Upper lobe of left lung (tissue), 4 donors: ENCODE results near the gene TP73.

Experiments used
- POLR2A ChIP-seq, 4 donors: fragments of 450-650 bp; IDR thresholded peaks; one replicate each; pipeline ENCODE4 v1.5.1; 2016 to 2017; ENCODE audit warnings: antibody characterized with exemption in 4 of 4, mild to moderate bottlenecking in 2 of 4
- TF ChIP-seq, protein P1 (sequence below), 6 experiments: fragments of 450-650 bp in 4 of 6; fragments of 200-600 bp in 2 of 6; sonication (generic) in 2 of 6; IDR thresholded peaks; one replicate each; pipeline ENCODE4 v1.5.1; 2016 to 2019; ENCODE audit warnings: antibody characterized with exemption in 6 of 6

GRCh38 chr1:3674100-3675094 is 22.1 kb downstream of the TP73 start:
- TF ChIP-seq POLR2A (IDR thresholded peaks at IDR 0.05): no peak
- TF ChIP-seq, protein P1, sequence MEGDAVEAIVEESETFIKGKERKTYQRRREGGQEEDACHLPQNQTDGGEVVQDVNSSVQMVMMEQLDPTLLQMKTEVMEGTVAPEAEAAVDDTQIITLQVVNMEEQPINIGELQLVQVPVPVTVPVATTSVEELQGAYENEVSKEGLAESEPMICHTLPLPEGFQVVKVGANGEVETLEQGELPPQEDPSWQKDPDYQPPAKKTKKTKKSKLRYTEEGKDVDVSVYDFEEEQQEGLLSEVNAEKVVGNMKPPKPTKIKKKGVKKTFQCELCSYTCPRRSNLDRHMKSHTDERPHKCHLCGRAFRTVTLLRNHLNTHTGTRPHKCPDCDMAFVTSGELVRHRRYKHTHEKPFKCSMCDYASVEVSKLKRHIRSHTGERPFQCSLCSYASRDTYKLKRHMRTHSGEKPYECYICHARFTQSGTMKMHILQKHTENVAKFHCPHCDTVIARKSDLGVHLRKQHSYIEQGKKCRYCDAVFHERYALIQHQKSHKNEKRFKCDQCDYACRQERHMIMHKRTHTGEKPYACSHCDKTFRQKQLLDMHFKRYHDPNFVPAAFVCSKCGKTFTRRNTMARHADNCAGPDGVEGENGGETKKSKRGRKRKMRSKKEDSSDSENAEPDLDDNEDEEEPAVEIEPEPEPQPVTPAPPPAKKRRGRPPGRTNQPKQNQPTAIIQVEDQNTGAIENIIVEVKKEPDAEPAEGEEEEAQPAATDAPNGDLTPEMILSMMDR (IDR thresholded peaks at IDR 0.05): no peak
